ENCODE measurements around the gene P4HB.

P4HB gene

DNA sequence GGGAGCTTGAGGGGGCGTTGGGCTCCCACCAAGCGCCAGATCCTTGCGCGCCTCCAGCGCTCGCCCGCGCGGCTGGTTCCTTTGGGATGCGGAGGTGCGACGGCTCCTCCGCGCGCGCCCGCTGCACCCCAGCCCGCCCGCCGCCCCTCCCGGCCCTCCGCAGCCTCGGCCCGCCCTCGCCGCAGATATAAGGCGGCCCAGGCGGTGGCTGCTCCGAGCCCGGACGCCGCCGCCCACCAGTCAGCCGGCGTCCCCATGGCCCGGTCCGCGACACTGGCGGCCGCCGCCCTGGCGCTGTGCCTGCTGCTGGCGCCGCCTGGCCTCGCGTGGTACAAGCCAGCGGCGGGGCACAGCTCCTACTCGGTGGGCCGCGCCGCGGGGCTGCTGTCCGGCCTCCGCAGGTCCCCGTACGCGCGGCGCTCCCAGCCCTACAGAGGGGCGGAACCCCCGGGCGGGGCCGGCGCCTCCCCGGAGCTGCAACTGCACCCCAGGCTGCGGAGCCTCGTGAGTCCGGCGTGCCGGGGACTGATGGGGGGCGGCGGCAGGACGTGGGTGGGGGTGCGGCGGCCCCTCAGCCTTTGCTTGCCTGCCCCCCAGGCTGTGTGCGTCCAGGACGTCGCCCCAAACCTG, 41.8 kb upstream of the P4HB start, which contains the start of gene NPB:
Gene NPB (plus strand): TSS at position 216 of the 630 bp plus-strand sequence. CDS start 40 bp downstream, at position 256.
- ChIA-PET POLR2A (interaction anchor here (0.7 kb wide), 1 partner anchor 23 kb away, joined by 3 read pairs; no protein-coding TSS in a partner anchor), CTCF (interaction anchor here (1.5 kb wide), 2 partner anchors 33 to 57 kb away, joined by 3 to 4 read pairs; no protein-coding TSS in a partner anchor)
- no peak for DNase-seq (ENCODE audit: extremely low spot score)
- TF ChIP-seq, protein P1, sequence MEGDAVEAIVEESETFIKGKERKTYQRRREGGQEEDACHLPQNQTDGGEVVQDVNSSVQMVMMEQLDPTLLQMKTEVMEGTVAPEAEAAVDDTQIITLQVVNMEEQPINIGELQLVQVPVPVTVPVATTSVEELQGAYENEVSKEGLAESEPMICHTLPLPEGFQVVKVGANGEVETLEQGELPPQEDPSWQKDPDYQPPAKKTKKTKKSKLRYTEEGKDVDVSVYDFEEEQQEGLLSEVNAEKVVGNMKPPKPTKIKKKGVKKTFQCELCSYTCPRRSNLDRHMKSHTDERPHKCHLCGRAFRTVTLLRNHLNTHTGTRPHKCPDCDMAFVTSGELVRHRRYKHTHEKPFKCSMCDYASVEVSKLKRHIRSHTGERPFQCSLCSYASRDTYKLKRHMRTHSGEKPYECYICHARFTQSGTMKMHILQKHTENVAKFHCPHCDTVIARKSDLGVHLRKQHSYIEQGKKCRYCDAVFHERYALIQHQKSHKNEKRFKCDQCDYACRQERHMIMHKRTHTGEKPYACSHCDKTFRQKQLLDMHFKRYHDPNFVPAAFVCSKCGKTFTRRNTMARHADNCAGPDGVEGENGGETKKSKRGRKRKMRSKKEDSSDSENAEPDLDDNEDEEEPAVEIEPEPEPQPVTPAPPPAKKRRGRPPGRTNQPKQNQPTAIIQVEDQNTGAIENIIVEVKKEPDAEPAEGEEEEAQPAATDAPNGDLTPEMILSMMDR (IDR thresholded peaks at IDR 0.05; ENCODE audit: control extremely low read depth, extremely low read depth, low read depth, missing control alignments), result no peak

GRCh38 chr17:81901167-81902022, 41.1 kb upstream of the P4HB start:
- TF ChIP-seq, protein P1 (IDR thresholded peaks at IDR 0.05; ENCODE audit: control extremely low read depth, extremely low read depth, low read depth, missing control alignments), result no peak
- ChIA-PET CTCF (interaction anchor here (1.5 kb wide), 2 partner anchors 32 to 58 kb away, joined by 3 to 4 read pairs; no protein-coding TSS in a partner anchor), POLR2A (no interaction called here)
- DNase-seq (ENCODE audit: extremely low spot score), result no peak

GRCh38 chr17:81900181-81900820, 40.0 kb upstream of the P4HB start:
- no peak for DNase-seq (ENCODE audit: extremely low spot score)
- ChIA-PET POLR2A (no interaction called here), CTCF (no interaction called here)
- TF ChIP-seq, protein P1 (IDR thresholded peaks at IDR 0.05; ENCODE audit: control extremely low read depth, extremely low read depth, low read depth, missing control alignments), result no peak

- DNase-seq (ENCODE audit: extremely low spot score), result no peak
- ChIA-PET POLR2A (no interaction called here), CTCF (no interaction called here)
- TF ChIP-seq, protein P1 (IDR thresholded peaks at IDR 0.05; ENCODE audit: control extremely low read depth, extremely low read depth, low read depth, missing control alignments), result no peak
Observed at GRCh38 chr17:81899514-81900166, 39.3 kb upstream of the P4HB start.

GRCh38 chr17:81898885-81899284, 38.5 kb upstream of the P4HB start:
- no peak for DNase-seq (ENCODE audit: extremely low spot score)
- TF ChIP-seq, protein P1 (IDR thresholded peaks at IDR 0.05; ENCODE audit: control extremely low read depth, extremely low read depth, low read depth, missing control alignments), result no peak
- CTCF ChIA-PET, result no interaction called here
- POLR2A ChIA-PET, result interaction anchor here (0.6 kb wide), 1 partner anchor 228 kb away, joined by 4 read pairs; no protein-coding TSS in a partner anchor
